Rectal smooth muscle tissue (tissue), 1 donor: ENCODE data around the gene BPIFB1.

ENCODE experiments used
- H3K27ac ChIP-seq: one replicate; pipeline ENCODE4 v1.7.0; 2013; ENCODE audit warnings: low read depth, low read length, inconsistent platforms
- H3K27me3 ChIP-seq: one replicate; pipeline ENCODE4 v1.7.0; 2013; ENCODE audit warnings: low read length; ENCODE audit not compliant: control insufficient read depth, insufficient read depth
- H3K36me3 ChIP-seq: one replicate; pipeline ENCODE4 v1.7.0; 2013; ENCODE audit warnings: low read length; ENCODE audit not compliant: control insufficient read depth, insufficient read depth
- H3K4me1 ChIP-seq: one replicate; pipeline ENCODE4 v1.7.0; 2013; ENCODE audit warnings: low read length; ENCODE audit not compliant: control insufficient read depth, insufficient read depth
- H3K4me3 ChIP-seq: one replicate; pipeline ENCODE4 v1.7.0; 2013; ENCODE audit warnings: low read length
- H3K9ac ChIP-seq: one replicate; pipeline ENCODE4 v1.7.0; 2013; ENCODE audit warnings: low read length

Gene BPIFB1

GRCh38 chr20:33287884-33288283 lies 4.9 kb downstream of the BPIFB1 start:
- H3K27ac ChIP-seq = no peak overlapping the region
- H3K4me3 ChIP-seq = no peak overlapping the region
- H3K9ac ChIP-seq = no peak overlapping the region
- H3K27me3 ChIP-seq = peaks cover 6% of the 10 kb centered on the region
- H3K4me1 ChIP-seq = no peaks in the 10 kb centered on the region
- no peaks in the 10 kb centered on the region for H3K36me3 ChIP-seq

GRCh38 chr20:33290852-33291251 lies 7.8 kb downstream of the BPIFB1 start:
- no peak overlapping the region for H3K9ac ChIP-seq
- peaks cover 3% of the 10 kb centered on the region for H3K27me3 ChIP-seq
- H3K4me3 ChIP-seq = no peak overlapping the region
- H3K36me3 ChIP-seq = no peaks in the 10 kb centered on the region
- no peak overlapping the region for H3K27ac ChIP-seq
- H3K4me1 ChIP-seq = no peaks in the 10 kb centered on the region

GRCh38 chr20:33291416-33291815 lies 8.4 kb downstream of the BPIFB1 start:
- peaks cover 3% of the 10 kb centered on the region for H3K27me3 ChIP-seq
- H3K36me3 ChIP-seq = no peaks in the 10 kb centered on the region
- H3K9ac ChIP-seq = no peak overlapping the region
- no peak overlapping the region for H3K4me3 ChIP-seq
- no peaks in the 10 kb centered on the region for H3K4me1 ChIP-seq
- H3K27ac ChIP-seq = no peak overlapping the region

- H3K4me1 ChIP-seq = no peaks in the 10 kb centered on the region
- no peak overlapping the region for H3K27ac ChIP-seq
- H3K27me3 ChIP-seq = peaks cover 3% of the 10 kb centered on the region
- no peak overlapping the region for H3K4me3 ChIP-seq
- no peaks in the 10 kb centered on the region for H3K36me3 ChIP-seq
- no peak overlapping the region for H3K9ac ChIP-seq
Observed at GRCh38 chr20:33291830-33292355, 8.9 kb downstream of the BPIFB1 start.

- H3K27me3 ChIP-seq = peaks cover 3% of the 10 kb centered on the region
- no peak overlapping the region for H3K27ac ChIP-seq
- no peaks in the 10 kb centered on the region for H3K36me3 ChIP-seq
- H3K4me3 ChIP-seq = no peak overlapping the region
- H3K4me1 ChIP-seq = no peaks in the 10 kb centered on the region
- no peak overlapping the region for H3K9ac ChIP-seq
Observed at GRCh38 chr20:33296206-33296605, 13.2 kb downstream of the BPIFB1 start.

- no peaks in the 10 kb centered on the region for H3K36me3 ChIP-seq
- no peak overlapping the region for H3K27ac ChIP-seq
- H3K4me3 ChIP-seq = no peak overlapping the region
- no peak overlapping the region for H3K9ac ChIP-seq
- H3K27me3 ChIP-seq = peaks cover 3% of the 10 kb centered on the region
- H3K4me1 ChIP-seq = no peaks in the 10 kb centered on the region
Observed at GRCh38 chr20:33298391-33298790, 15.4 kb downstream of the BPIFB1 start.

- Histone ChIP-seq H3K36me3 (no peaks in the 10 kb centered on the region), H3K27ac (no peak overlapping the region), H3K4me3 (no peak overlapping the region), H3K27me3 (peaks cover 3% of the 10 kb centered on the region), H3K9ac (no peak overlapping the region), H3K4me1 (no peaks in the 10 kb centered on the region)
Observed at GRCh38 chr20:33299111-33299603, 16.1 kb downstream of the BPIFB1 start.

GRCh38 chr20:33301192-33301930 lies 18.3 kb downstream of the BPIFB1 start:
- Histone ChIP-seq H3K36me3 (no peaks in the 10 kb centered on the region), H3K4me1 (no peaks in the 10 kb centered on the region), H3K9ac (no peak overlapping the region), H3K27ac (no peak overlapping the region), H3K4me3 (no peak overlapping the region), H3K27me3 (peaks cover 3% of the 10 kb centered on the region)

GRCh38 chr20:33303595-33303994 lies 20.6 kb downstream of the BPIFB1 start:
- Histone ChIP-seq H3K9ac (no peak overlapping the region), H3K36me3 (no peaks in the 10 kb centered on the region), H3K4me1 (no peaks in the 10 kb centered on the region), H3K27ac (no peak overlapping the region), H3K27me3 (no peaks in the 10 kb centered on the region), H3K4me3 (no peak overlapping the region)

GRCh38 chr20:33304046-33304445 lies 21.0 kb downstream of the BPIFB1 start:
- Histone ChIP-seq H3K4me3 (no peak overlapping the region), H3K36me3 (no peaks in the 10 kb centered on the region), H3K27me3 (no peaks in the 10 kb centered on the region), H3K4me1 (no peaks in the 10 kb centered on the region), H3K9ac (no peak overlapping the region), H3K27ac (no peak overlapping the region)

GRCh38 chr20:33305589-33306057 lies 22.6 kb downstream of the BPIFB1 start:
- no peaks in the 10 kb centered on the region for H3K36me3 ChIP-seq
- no peak overlapping the region for H3K27ac ChIP-seq
- H3K4me3 ChIP-seq = no peak overlapping the region
- no peaks in the 10 kb centered on the region for H3K4me1 ChIP-seq
- H3K9ac ChIP-seq = no peak overlapping the region
- no peaks in the 10 kb centered on the region for H3K27me3 ChIP-seq

GRCh38 chr20:33306228-33306627 lies 23.2 kb downstream of the BPIFB1 start:
- H3K4me3 ChIP-seq = no peak overlapping the region
- no peaks in the 10 kb centered on the region for H3K4me1 ChIP-seq
- H3K27me3 ChIP-seq = no peaks in the 10 kb centered on the region
- H3K27ac ChIP-seq = no peak overlapping the region
- H3K9ac ChIP-seq = no peak overlapping the region
- no peaks in the 10 kb centered on the region for H3K36me3 ChIP-seq

- Histone ChIP-seq H3K27me3 (no peaks in the 10 kb centered on the region), H3K36me3 (no peaks in the 10 kb centered on the region), H3K27ac (no peak overlapping the region), H3K4me1 (no peaks in the 10 kb centered on the region), H3K4me3 (no peak overlapping the region), H3K9ac (no peak overlapping the region)
Observed at GRCh38 chr20:33306807-33307206, 23.8 kb downstream of the BPIFB1 start.
